Neural progenitor cell (in vitro differentiated cells): ENCODE data around the gene PCSK2.

Experiments
- CTCF ChIP-seq: fragments of 200-600 bp; sonication (generic); IDR thresholded peaks from 2 replicates; pipeline ENCODE4 v1.5.1; 2017; ENCODE audit warnings: antibody characterized with exemption, mild to moderate bottlenecking
- EZH2 ChIP-seq: fragments of 200-600 bp; sonication (generic); IDR thresholded peaks from 2 replicates; pipeline ENCODE4 v1.6.1; 2017; ENCODE audit warnings: antibody characterized with exemption, mild to moderate bottlenecking, moderate library complexity
- EZH2phosphoT487 ChIP-seq: fragments of 200-600 bp; sonication (generic); IDR thresholded peaks from 2 replicates; pipeline ENCODE4 v1.6.1; 2017; ENCODE audit warnings: antibody characterized with exemption

- no peak for TF ChIP-seq EZH2phosphoT487
- no peak for TF ChIP-seq CTCF
- no peak for TF ChIP-seq EZH2
Measured at GRCh38 chr20:17177341-17177740, 49.5 kb upstream of the PCSK2 start.
